C4-2B (cell line): ENCODE data around the gene RGS9.

Experiments used
- H3K27ac ChIP-seq: fragments of 450-650 bp; 2 replicates; pipeline ENCODE4 v1.5.1; 2017
- CTCF ChIP-seq: fragments of 450-650 bp; conservative IDR thresholded peaks from 2 replicates; pipeline ENCODE4 v1.5.1; 2017; ENCODE audit warnings: mild to moderate bottlenecking
- ZFX ChIP-seq: fragments of 450-650 bp; IDR thresholded peaks from 2 replicates; pipeline ENCODE4 v1.6.1; 2017

The RGS9 gene

GRCh38 chr17:65117384-65118035 is 19.7 kb upstream of the RGS9 start:
- H3K27ac ChIP-seq = no peak overlapping the region
- TF ChIP-seq CTCF (no peak), ZFX (no peak)

GRCh38 chr17:65121368-65121767 is 15.8 kb upstream of the RGS9 start:
- TF ChIP-seq ZFX (no peak), CTCF (no peak)
- H3K27ac ChIP-seq = no peak overlapping the region

- no peak for TF ChIP-seq CTCF
- TF ChIP-seq ZFX = no peak
- H3K27ac ChIP-seq = no peak overlapping the region
Measured at GRCh38 chr17:65121916-65122806, 15.0 kb upstream of the RGS9 start.

- TF ChIP-seq CTCF = no peak
- TF ChIP-seq ZFX = no peak
- H3K27ac ChIP-seq = peak overlapping the region; percentile 1; the same call in 1 of the 2 replicates
Measured at GRCh38 chr17:65122836-65123756, 14.1 kb upstream of the RGS9 start.

GRCh38 chr17:65123757-65124675 is 13.2 kb upstream of the RGS9 start:
- TF ChIP-seq ZFX = no peak
- TF ChIP-seq CTCF = no peak
- peak overlapping the region; percentile 1; the same call in 1 of the 2 replicates for H3K27ac ChIP-seq

- no peak for TF ChIP-seq CTCF
- TF ChIP-seq ZFX = no peak
- H3K27ac ChIP-seq = no peak overlapping the region
Measured at GRCh38 chr17:65130832-65131231, 6.3 kb upstream of the RGS9 start.
